IMR-90 (cell line): ENCODE results near the gene AHDC1. TPM values are rescaled to one million over a fixed set of nuclear protein-coding genes. Genes with fewer than 3 reads are reported as not detected.

Experiments
- ATAC-seq: fragments of 200-7000 bp; cut with Tn5 transposase; 2 replicates; pipeline ENCODE4 v1.9.1; 2020; ENCODE audit warnings: low read depth, mild to moderate bottlenecking, moderate library complexity
- BruUV-seq: library from RNA; stranded (reverse); fragments of 400-500 nt; replicated peaks from 2 replicates; lab custom pipeline; 2021; lab: Mats Ljungman, UMichigan
- CTCF ChIA-PET: fragments of 300-600 bp; formaldehyde crosslinking; extraction: SDS; loops from one replicate; lab custom pipeline; 2021; ENCODE audit warnings: antibody characterized with exemption; lab: Yijun Ruan, JAX
- POLR2A ChIA-PET: fragments of 300-600 bp; sonication (Branson Sonifier 250); formaldehyde crosslinking; loops from one replicate; lab custom pipeline; 2022; ENCODE audit warnings: antibody characterized with exemption; ENCODE audit not compliant: unreplicated experiment; lab: Charles Lee
- DNase-seq: peaks from one replicate; pipeline ENCODE4 v3.0.0; 2013
- H2AFZ ChIP-seq: replicated peaks from 2 replicates; pipeline ENCODE3; 2013; ENCODE audit warnings: low read length, mild to moderate bottlenecking; ENCODE audit not compliant: poor library complexity
- H2AK5ac ChIP-seq: 2 replicates; pipeline ENCODE4 v1.6.1; 2013; ENCODE audit warnings: low read depth, low read length, inconsistent platforms
- H2AK9ac ChIP-seq: replicated peaks from 2 replicates; pipeline ENCODE3; 2013; ENCODE audit warnings: mild to moderate bottlenecking, low read depth, low read length, moderate library complexity; ENCODE audit not compliant: poor library complexity
- H2BK120ac ChIP-seq: 2 replicates; pipeline ENCODE4 v1.6.1; 2013; ENCODE audit warnings: low read depth, low read length, inconsistent platforms
- H2BK15ac ChIP-seq: 3 replicates; pipeline ENCODE4 v1.6.1; 2013; ENCODE audit warnings: low read depth, low read length, inconsistent platforms
- H2BK20ac ChIP-seq: 2 replicates; pipeline ENCODE4 v1.6.1; 2013; ENCODE audit warnings: low read depth, mild to moderate bottlenecking, inconsistent platforms, low read length, moderate library complexity
- H2BK5ac ChIP-seq: 2 replicates; pipeline ENCODE4 v1.6.1; 2013; ENCODE audit warnings: mild to moderate bottlenecking, low read depth, low read length, inconsistent platforms; ENCODE audit not compliant: poor library complexity, severe bottlenecking
- H3K14ac ChIP-seq: replicated peaks from 2 replicates; pipeline ENCODE4 v1.6.1; 2013; ENCODE audit warnings: low read depth, low read length, inconsistent platforms
- H3K18ac ChIP-seq: 2 replicates; pipeline ENCODE4 v1.6.1; 2013; ENCODE audit warnings: low read depth, low read length, control low read depth
- H3K23ac ChIP-seq: 2 replicates; pipeline ENCODE4 v1.6.1; 2013; ENCODE audit warnings: low read depth, low read length, inconsistent platforms
- H3K27ac ChIP-seq: 2 replicates; pipeline ENCODE4 v1.5.1; 2013; ENCODE audit warnings: mild to moderate bottlenecking, control low read depth, low read length; ENCODE audit not compliant: insufficient read depth
- H3K27me3 ChIP-seq: 2 replicates; pipeline ENCODE4 v1.6.1; 2013; ENCODE audit warnings: low read length; ENCODE audit not compliant: control insufficient read depth, insufficient read depth
- H3K36me3 ChIP-seq: 2 replicates; pipeline ENCODE4 v1.6.1; 2013; ENCODE audit warnings: low read length, mixed read lengths; ENCODE audit not compliant: control insufficient read depth, insufficient read depth
- H3K4ac ChIP-seq: 2 replicates; pipeline ENCODE4 v1.6.1; 2013; ENCODE audit warnings: low read depth, low read length, inconsistent platforms
- H3K4me1 ChIP-seq: 2 replicates; pipeline ENCODE4 v1.6.1; 2013; ENCODE audit warnings: low read length, mixed read lengths; ENCODE audit not compliant: control insufficient read depth, insufficient read depth
- H3K4me2 ChIP-seq: 2 replicates; pipeline ENCODE4 v1.6.1; 2013; ENCODE audit warnings: low read depth, mild to moderate bottlenecking, control low read depth, low read length, moderate library complexity
- H3K4me3 ChIP-seq: 2 replicates; pipeline ENCODE4 v1.5.1; 2013; ENCODE audit warnings: low read depth, mild to moderate bottlenecking, control low read depth, low read length, moderate library complexity; ENCODE audit not compliant: insufficient read depth
- H3K56ac ChIP-seq: 2 replicates; pipeline ENCODE4 v1.6.1; 2013; ENCODE audit warnings: low read length, inconsistent platforms; ENCODE audit not compliant: insufficient read depth; ENCODE audit errors: extremely low read depth
- H3K79me1 ChIP-seq, 2 experiments: 2 replicates each; pipeline ENCODE4 v1.6.1; 2013; ENCODE audit warnings: low read length in 2 of 2, inconsistent platforms in 1 of 2, low read depth in 1 of 2
- H3K9ac ChIP-seq: 2 replicates; pipeline ENCODE4 v1.6.1; 2013; ENCODE audit warnings: low read depth, low read length, control low read depth
- H3K9me1 ChIP-seq: 2 replicates; pipeline ENCODE4 v1.6.1; 2013; ENCODE audit warnings: low read length, inconsistent platforms; ENCODE audit not compliant: insufficient read depth
- H3K9me3 ChIP-seq: 2 replicates; pipeline ENCODE4 v1.6.1; 2013; ENCODE audit warnings: low read length; ENCODE audit not compliant: control insufficient read depth, insufficient read depth
- H4K20me1 ChIP-seq: 2 replicates; pipeline ENCODE4 v1.6.1; 2013; ENCODE audit warnings: low read length, inconsistent platforms; ENCODE audit not compliant: insufficient read depth
- H4K5ac ChIP-seq: 2 replicates; pipeline ENCODE4 v1.6.1; 2013; ENCODE audit warnings: mild to moderate bottlenecking, low read depth, low read length, control low read depth
- H4K8ac ChIP-seq, 2 experiments: 2 replicates each; pipeline ENCODE4 v1.6.1; 2013; ENCODE audit warnings: low read depth in 2 of 2, low read length in 2 of 2, control low read depth in 1 of 2, inconsistent platforms in 1 of 2
- H4K91ac ChIP-seq: 2 replicates; pipeline ENCODE4 v1.6.1; 2013; ENCODE audit warnings: low read depth, low read length, inconsistent platforms; ENCODE audit not compliant: insufficient read depth
- FOS ChIP-seq: fragments of 150-350 bp; IDR thresholded peaks from 2 replicates; pipeline ENCODE4 v1.6.1; 2016; ENCODE audit warnings: low read depth, low read length
- MAZ ChIP-seq: IDR thresholded peaks from 2 replicates; pipeline ENCODE4 v1.6.1; 2012; ENCODE audit warnings: low read depth, mild to moderate bottlenecking, low read length, improper control_type of control experiment, moderate library complexity, borderline replicate concordance
- NFE2L2 ChIP-seq: fragments of 150-350 bp; IDR thresholded peaks from 2 replicates; pipeline ENCODE4 v1.6.1; 2016; ENCODE audit warnings: low read depth, mild to moderate bottlenecking, low read length
- WGBS, 2 experiments: methylation state at CpG; one replicate each; pipeline versions ENCODE4 v1.1.5 to v1.1.7; 2013; ENCODE audit warnings: missing lambda C conversion rate in 2 of 2; ENCODE audit not compliant: insufficient read length in 1 of 2; ENCODE audit errors: extremely low coverage in 2 of 2; 5-methylcytosine and 5-hydroxymethylcytosine counted together
- dilution Hi-C: fragments of 300-500 bp; cut with HindIII; formaldehyde crosslinking; loops from one replicate; pipeline ENCODE4 v1.14.3; 2018; ENCODE audit warnings: low sequenced_read_pairs; ENCODE audit not compliant: unreplicated experiment
- in situ Hi-C: fragments of 300-500 bp; cut with MboI; formaldehyde crosslinking; loops from 3 replicates; pipeline ENCODE4 v1.14.3; 2019; ENCODE audit warnings: low sequenced_read_pairs, inconsistent platforms, mixed read lengths
- intact Hi-C: fragments of 100-400 bp; cut with micrococcal nuclease; formaldehyde crosslinking; loops from 2 replicates; pipeline ENCODE4 v1.10.0; 2022
- polyA plus RNA-seq, 3 experiments: library from polyadenylated mRNA; depleted of rRNA; stranded (reverse); fragments of >200 nt; gene quantifications; 2 replicates each; pipeline ENCODE4 v1.2.3, GENCODE V29; 2012; ENCODE audit warnings: low replicate concordance in 1 of 3
- total RNA-seq: library from RNA; depleted of rRNA; stranded (reverse); fragments of >200 nt; gene quantifications from 2 replicates; pipeline ENCODE4 v1.2.3, GENCODE V29; 2012

Gene AHDC1
- total and polyA plus RNA-seq, 2 of the 4 experiments (the other 2 are of a cell fraction), result 2.0 to 11.6 TPM

GRCh38 chr1:27614043-27614624 is 10.2 kb upstream of the AHDC1 start:
- intact Hi-C loops, result no loop called here
- no peak overlapping the region for H3K4me3 ChIP-seq
- no peak overlapping the region for H2BK20ac ChIP-seq
- H3K4ac ChIP-seq, result no peak overlapping the region
- H2BK5ac ChIP-seq, result no peak overlapping the region
- peak overlapping the region; percentile 19 for H2AFZ ChIP-seq
- DNase-seq, result no peak
- H2BK15ac ChIP-seq, result no peak overlapping the region
- no peak overlapping the region for H3K9ac ChIP-seq
- no peak overlapping the region for H3K27ac ChIP-seq
- WGBS, 2 experiments, result 83% methylated on average over 1 of the region's 16 CpGs; no CpG with 5 or more reads in 1 of the 2 experiments
- H3K27me3 ChIP-seq, result peaks cover 46% of the 10 kb centered on the region
- in situ Hi-C loops, result loop anchor here (5.0 kb wide), 1 partner anchor 48 kb away; no protein-coding TSS in a partner anchor
- no peak for TF ChIP-seq FOS
- no peak for TF ChIP-seq MAZ
- TF ChIP-seq NFE2L2, result no peak
- ATAC-seq, result no peak
- H3K23ac ChIP-seq, result no peak overlapping the region
- H2AK9ac ChIP-seq, result no peak overlapping the region
- H3K18ac ChIP-seq, result no peak overlapping the region
- no peak overlapping the region for H4K5ac ChIP-seq
- H3K36me3 ChIP-seq, result no peaks in the 10 kb centered on the region
- dilution Hi-C loops, result no loop called here
- H3K79me1 ChIP-seq, result no peaks in the 10 kb centered on the region
- no peak overlapping the region for H3K14ac ChIP-seq
- no peaks in the 10 kb centered on the region for H3K9me1 ChIP-seq
- H3K9me3 ChIP-seq, result no peaks in the 10 kb centered on the region
- H2BK120ac ChIP-seq, result no peak overlapping the region
- no peak overlapping the region for H4K91ac ChIP-seq
- ChIA-PET POLR2A (no interaction called here), CTCF (interaction anchor here (1.5 kb wide), 1 partner anchor 57 kb away, joined by 4 read pairs; no protein-coding TSS in a partner anchor)
- H3K56ac ChIP-seq, result no peak overlapping the region
- H4K20me1 ChIP-seq, result no peaks in the 10 kb centered on the region
- no peak overlapping the region for H4K8ac ChIP-seq
- H2AK5ac ChIP-seq, result no peak overlapping the region
- no peak overlapping the region for H3K4me2 ChIP-seq
- no TSS peak for BruUV-seq
- no peaks in the 10 kb centered on the region for H3K4me1 ChIP-seq
